Fibroblast of lung (primary cell): ENCODE data around the gene TCF20.

Source experiments
- CTCF ChIP-seq, 2 donors: IDR thresholded peaks in 1 of 2; conservative IDR thresholded peaks in 1 of 2; 1 replicate in 1 of 2; 2 replicates in 1 of 2; pipeline ENCODE4 v1.5.1; 2011 to 2012; ENCODE audit warnings: low read length in 2 of 2, control low read depth in 1 of 2, inconsistent platforms in 1 of 2, low read depth in 1 of 2, mild to moderate bottlenecking in 1 of 2
- EZH2 ChIP-seq: IDR thresholded peaks from 2 replicates; pipeline ENCODE4 v1.5.1; 2012; ENCODE audit warnings: low read length, control low read depth, mild to moderate bottlenecking; ENCODE audit errors: missing control alignments

GRCh38 chr22:42261296-42261695 is 9.2 kb downstream of the TCF20 start:
- TF ChIP-seq CTCF (conservative IDR thresholded peaks at IDR 0.05 in 1 of 2, IDR thresholded peaks at IDR 0.05 in 1 of 2; ENCODE audit: low read depth in 1 of 2, low read length in 2 of 2), result no peak
- no peak for TF ChIP-seq EZH2
